MM.1S (cell line): Measurements from ENCODE around the gene HSPG2.
"Not testable (repeated sequence)": the region's sequence is repeated elsewhere in the genome, so short reads cannot be mapped to it uniquely, and the experiment has no call there.

Experiments
- DNase-seq: peaks from one replicate; pipeline ENCODE4 v3.0.0-alpha.2; 2015
- H2AFZ ChIP-seq: fragments of 300-600 bp; sonication (generic); 2 replicates; pipeline ENCODE4 v1.6.0; 2016; ENCODE audit warnings: antibody characterized with exemption, low read length
- H3F3A ChIP-seq: fragments of 300-600 bp; sonication (generic); 2 replicates; pipeline ENCODE4 v1.6.1; 2016; ENCODE audit warnings: mild to moderate bottlenecking, antibody characterized with exemption, low read length, moderate library complexity, mixed read lengths; ENCODE audit not compliant: insufficient read depth
- H3K27ac ChIP-seq: fragments of 300-600 bp; sonication (generic); 2 replicates; pipeline ENCODE4 v1.5.1; 2016; ENCODE audit warnings: mild to moderate bottlenecking, low read length
- H3K27me3 ChIP-seq: fragments of 300-600 bp; sonication (generic); replicated peaks from 2 replicates; pipeline ENCODE4 v1.6.0; 2016; ENCODE audit warnings: low read length; ENCODE audit not compliant: insufficient read depth
- H3K36me3 ChIP-seq: fragments of 300-600 bp; sonication (generic); replicated peaks from 2 replicates; pipeline ENCODE4 v1.6.1; 2016; ENCODE audit warnings: mild to moderate bottlenecking, low read length, mixed read lengths; ENCODE audit not compliant: insufficient read depth
- H3K4me1 ChIP-seq: fragments of 300-600 bp; sonication (generic); 2 replicates; pipeline ENCODE4 v1.6.1; 2016; ENCODE audit warnings: low read length, mixed read lengths
- H3K4me2 ChIP-seq: fragments of 300-600 bp; sonication (generic); 2 replicates; pipeline ENCODE4 v1.6.0; 2016; ENCODE audit warnings: low read depth, low read length
- H3K4me3 ChIP-seq: fragments of 300-600 bp; sonication (generic); 2 replicates; pipeline ENCODE4 v1.5.1; 2016; ENCODE audit warnings: low read length, mixed read lengths
- H3K79me2 ChIP-seq: fragments of 300-600 bp; sonication (generic); 2 replicates; pipeline ENCODE4 v1.6.1; 2016; ENCODE audit warnings: mixed run types, low read length, mixed read lengths
- H3K9ac ChIP-seq: fragments of 300-600 bp; sonication (generic); 2 replicates; pipeline ENCODE4 v1.6.1; 2016; ENCODE audit warnings: low read length, mixed read lengths
- H3K9me2 ChIP-seq: fragments of 300-600 bp; sonication (generic); replicated peaks from 2 replicates; pipeline ENCODE4 v1.6.1; 2016; ENCODE audit warnings: mild to moderate bottlenecking, low read length, mixed read lengths; ENCODE audit not compliant: insufficient read depth
- H3K9me3 ChIP-seq: fragments of 300-600 bp; sonication (generic); replicated peaks from 2 replicates; pipeline ENCODE4 v1.6.1; 2016; ENCODE audit warnings: mild to moderate bottlenecking, low read length, mixed read lengths; ENCODE audit not compliant: insufficient read depth
- H4K20me1 ChIP-seq: fragments of 300-600 bp; sonication (generic); 2 replicates; pipeline ENCODE4 v1.6.1; 2016; ENCODE audit warnings: mild to moderate bottlenecking, low read length, moderate library complexity, mixed read lengths; ENCODE audit not compliant: insufficient read depth
- CTCF ChIP-seq: fragments of 300-600 bp; sonication (generic); IDR thresholded peaks from 2 replicates; pipeline ENCODE4 v1.5.1; 2016; ENCODE audit warnings: antibody characterized with exemption, low read length, mixed read lengths
- EZH2 ChIP-seq: fragments of 300-600 bp; sonication (generic); optimal IDR thresholded peaks from 2 replicates; pipeline ENCODE3; 2017; ENCODE audit warnings: low read depth, mild to moderate bottlenecking, antibody characterized with exemption, low read length, mixed read lengths
- EZH2phosphoT487 ChIP-seq: fragments of 300-600 bp; sonication (generic); IDR thresholded peaks from 2 replicates; pipeline ENCODE4 v1.6.1; 2018; ENCODE audit warnings: antibody characterized with exemption, low read length

HSPG2 gene

GRCh38 chr1:21970523-21970922 lies 33.4 kb upstream of the HSPG2 start:
- H3K9me2 ChIP-seq, H4K20me1 ChIP-seq, DNase-seq, H3K4me1 ChIP-seq, H3K27me3 ChIP-seq, H3K4me3 ChIP-seq, H3F3A ChIP-seq, H3K27ac ChIP-seq, H3K9ac ChIP-seq, H3K36me3 ChIP-seq, H3K9me3 ChIP-seq, H3K4me2 ChIP-seq, H3K79me2 ChIP-seq, H2AFZ ChIP-seq: not testable (repeated sequence)

DNA sequence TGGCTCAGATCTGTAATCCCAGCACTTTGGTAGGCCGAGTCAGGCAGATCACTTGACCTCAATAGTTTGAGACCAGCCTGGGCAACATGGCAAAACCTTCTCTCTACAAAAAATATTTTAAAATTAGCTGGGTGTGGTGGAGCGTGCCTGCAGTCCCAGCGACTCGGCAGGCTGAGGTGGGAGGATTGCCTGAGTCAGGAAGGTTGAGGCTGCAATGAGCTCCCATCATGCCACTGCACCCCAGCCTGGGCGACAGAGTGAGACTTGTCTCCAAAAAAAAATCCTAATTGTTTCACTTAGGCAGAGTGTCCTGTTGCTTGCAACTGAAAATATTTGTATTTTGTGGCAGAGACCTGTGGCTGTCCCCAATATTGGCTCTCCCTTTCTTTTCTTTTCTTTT lies 32.0 kb upstream of the HSPG2 start:
- not testable (repeated sequence) for H3K4me3 ChIP-seq, H3K79me2 ChIP-seq, H3K27ac ChIP-seq, H3K4me2 ChIP-seq, H3K36me3 ChIP-seq, H3K27me3 ChIP-seq, H2AFZ ChIP-seq, H3K9me2 ChIP-seq, DNase-seq, H3K4me1 ChIP-seq, H4K20me1 ChIP-seq, H3K9ac ChIP-seq, H3K9me3 ChIP-seq, H3F3A ChIP-seq

- not testable (repeated sequence) for H4K20me1 ChIP-seq, H3K4me3 ChIP-seq, H3K79me2 ChIP-seq, H3K9ac ChIP-seq, H3K9me2 ChIP-seq, H3K4me1 ChIP-seq, H3K9me3 ChIP-seq, DNase-seq, H3K36me3 ChIP-seq, H3K4me2 ChIP-seq, H3F3A ChIP-seq, H2AFZ ChIP-seq, H3K27me3 ChIP-seq, H3K27ac ChIP-seq
Measured at GRCh38 chr1:21967216-21967615, 30.1 kb upstream of the HSPG2 start.

- DNase-seq: no peak
- Histone ChIP-seq H3K9ac (no peak overlapping the region), H3K9me3 (no peaks in the 10 kb centered on the region), H3K4me3 (no peak overlapping the region), H3K9me2 (no peaks in the 10 kb centered on the region), H3F3A (no peaks in the 10 kb centered on the region), H3K27ac (no peak overlapping the region), H4K20me1 (no peaks in the 10 kb centered on the region), H3K4me2 (no peak overlapping the region), H2AFZ (no peak overlapping the region), H3K4me1 (no peaks in the 10 kb centered on the region), H3K79me2 (no peaks in the 10 kb centered on the region), H3K36me3 (no peaks in the 10 kb centered on the region), H3K27me3 (no peaks in the 10 kb centered on the region)
- TF ChIP-seq EZH2: no peak
- TF ChIP-seq CTCF: no peak
- TF ChIP-seq EZH2phosphoT487: no peak
Measured at GRCh38 chr1:21966247-21967000, 29.3 kb upstream of the HSPG2 start.
